T-helper 2 cell treated with Interferon-gamma antibody and Interleukin-4, amounts not matched to agents 5 μg/mL and 100 μg/mL, for 36 hours (primary cell): ENCODE results near the gene CNKSR2.

Source experiments
- DNase-seq: peaks from one replicate; pipeline ENCODE4 v3.0.0; 2021; ENCODE audit warnings: low spot score
- H3K27ac Mint-ChIP-seq: one replicate; pipeline ENCODE4 v1.8.0; 2021; ENCODE audit warnings: mild to moderate bottlenecking, mixed read lengths
- H3K27me3 Mint-ChIP-seq: one replicate; pipeline ENCODE4 v1.8.0; 2021; ENCODE audit warnings: low read depth, mixed read lengths
- H3K36me3 Mint-ChIP-seq: one replicate; pipeline ENCODE4 v1.8.0; 2021; ENCODE audit warnings: low read depth, mixed read lengths
- H3K4me1 Mint-ChIP-seq: one replicate; pipeline ENCODE4 v1.8.0; 2021; ENCODE audit warnings: low read depth, mixed read lengths
- H3K4me3 Mint-ChIP-seq: one replicate; pipeline ENCODE4 v1.8.0; 2022; ENCODE audit warnings: mild to moderate bottlenecking, moderate library complexity, mixed read lengths
- H3K9me3 Mint-ChIP-seq: one replicate; pipeline ENCODE4 v1.8.0; 2021; ENCODE audit warnings: mixed read lengths

The CNKSR2 gene

DNA sequence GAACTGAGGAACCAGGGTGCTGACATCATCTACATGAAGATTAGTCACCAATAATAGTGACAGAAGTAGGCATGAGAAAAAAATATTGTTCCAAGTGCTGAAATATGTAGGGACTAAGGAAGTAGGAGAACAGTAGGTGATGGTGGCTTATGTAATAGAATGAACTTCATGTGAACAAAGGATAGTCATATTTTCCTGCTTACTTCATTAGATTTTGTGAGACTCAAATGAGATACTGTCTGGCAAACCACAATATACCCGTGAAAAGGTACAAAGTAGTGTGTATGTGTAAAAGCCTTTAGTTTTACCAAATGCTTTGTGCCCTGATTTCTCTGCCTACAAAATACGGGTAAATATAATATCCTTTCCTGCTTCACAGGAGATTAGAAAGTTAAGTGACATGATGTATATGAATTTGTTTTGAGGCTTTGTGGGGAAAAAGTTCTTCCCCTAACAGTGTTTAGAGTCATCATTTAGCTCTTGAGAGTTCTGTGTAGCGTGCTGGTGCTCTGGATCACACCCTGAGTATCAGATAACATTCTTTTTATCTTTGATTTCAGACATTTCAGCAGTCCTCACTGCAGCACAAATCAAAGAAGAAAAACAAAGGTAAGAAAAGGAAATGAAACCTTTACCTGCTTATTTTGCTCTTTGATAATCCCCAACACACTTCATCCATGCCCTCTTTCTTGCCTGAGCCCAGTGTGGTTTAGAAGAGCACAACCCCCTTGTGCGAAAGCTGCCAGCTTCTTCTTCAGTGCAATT is 216.0 kb downstream of the CNKSR2 start:
- Mint-ChIP-seq H3K36me3 (peaks cover 11% of the 10 kb centered on the region), H3K9me3 (peaks cover 5% of the 10 kb centered on the region), H3K4me3 (no peak overlapping the region), H3K4me1 (peaks cover 9% of the 10 kb centered on the region), H3K27me3 (no peaks in the 10 kb centered on the region), H3K27ac (peak overlapping the region; percentile 32)
- DNase-seq: no peak

DNA sequence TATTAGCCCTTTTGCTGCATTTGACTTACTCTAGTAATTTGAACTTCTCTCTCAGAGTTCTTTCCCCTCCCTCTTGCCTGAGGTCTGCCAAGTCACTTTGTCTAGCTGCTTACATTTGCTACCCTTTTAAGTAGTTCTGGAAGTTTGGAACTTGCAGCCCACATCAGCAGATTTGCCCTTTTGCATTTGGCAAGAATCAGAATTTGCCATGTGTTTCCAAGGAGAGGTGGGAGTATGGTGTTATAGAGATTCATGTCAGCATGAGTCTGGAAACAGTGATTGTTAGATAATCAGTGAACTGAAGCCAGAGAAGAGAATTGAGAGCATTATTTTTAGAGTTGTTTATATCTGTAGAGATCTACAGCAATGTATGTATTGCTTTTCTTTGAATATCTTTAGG is 231.8 kb downstream of the CNKSR2 start:
- Mint-ChIP-seq H3K4me1 (no peaks in the 10 kb centered on the region), H3K27me3 (no peaks in the 10 kb centered on the region), H3K4me3 (no peak overlapping the region), H3K27ac (no peak overlapping the region), H3K36me3 (peaks cover 3% of the 10 kb centered on the region), H3K9me3 (no peaks in the 10 kb centered on the region)
- DNase-seq: no peak

DNA sequence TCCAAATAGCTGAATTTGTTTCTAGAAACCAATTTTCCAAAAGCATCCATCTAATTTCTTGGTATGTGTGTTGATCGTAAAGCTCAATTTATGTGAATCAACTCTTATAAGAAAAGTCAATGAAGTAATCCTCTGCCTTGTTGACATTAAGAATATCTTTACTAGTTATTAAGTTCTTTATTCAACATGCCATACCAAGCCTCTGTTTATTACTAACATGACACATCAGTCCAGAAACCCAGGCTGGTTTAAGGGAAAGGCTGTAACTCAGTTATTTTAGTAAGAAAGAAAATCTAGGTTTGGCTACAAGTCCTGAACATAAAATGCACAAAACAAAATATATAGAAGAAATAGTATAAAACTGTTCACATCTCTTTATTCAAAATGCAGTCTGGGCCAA is 235.9 kb downstream of the CNKSR2 start:
- no peaks in the 10 kb centered on the region for H3K9me3 Mint-ChIP-seq
- H3K4me3 Mint-ChIP-seq: no peak overlapping the region
- H3K4me1 Mint-ChIP-seq: no peaks in the 10 kb centered on the region
- H3K27ac Mint-ChIP-seq: no peak overlapping the region
- no peak for DNase-seq
- H3K27me3 Mint-ChIP-seq: no peaks in the 10 kb centered on the region
- H3K36me3 Mint-ChIP-seq: peaks cover 7% of the 10 kb centered on the region

DNA sequence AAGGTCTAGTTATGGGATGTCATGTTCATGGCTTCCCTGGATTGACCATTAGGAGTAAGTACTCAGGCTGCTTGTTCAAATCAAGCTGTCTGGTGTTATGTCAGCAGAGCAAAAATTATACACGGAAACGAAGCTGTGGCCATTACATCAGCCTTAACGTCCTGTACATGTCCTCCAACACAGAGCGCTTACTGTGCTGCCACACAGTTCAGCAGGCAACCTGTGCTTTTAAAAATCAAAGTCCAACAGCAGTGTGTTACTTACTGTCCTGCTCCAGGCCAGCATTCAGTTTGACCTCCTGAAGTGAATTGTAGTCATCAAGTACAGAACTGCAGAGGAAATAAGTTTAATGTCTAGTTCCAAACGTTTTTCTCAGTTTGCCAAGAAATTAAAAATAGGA is 237.9 kb downstream of the CNKSR2 start:
- Mint-ChIP-seq H3K9me3 (no peaks in the 10 kb centered on the region), H3K4me3 (no peak overlapping the region), H3K27me3 (no peaks in the 10 kb centered on the region), H3K4me1 (no peaks in the 10 kb centered on the region), H3K27ac (no peak overlapping the region), H3K36me3 (peaks cover 7% of the 10 kb centered on the region)
- no peak for DNase-seq

DNA sequence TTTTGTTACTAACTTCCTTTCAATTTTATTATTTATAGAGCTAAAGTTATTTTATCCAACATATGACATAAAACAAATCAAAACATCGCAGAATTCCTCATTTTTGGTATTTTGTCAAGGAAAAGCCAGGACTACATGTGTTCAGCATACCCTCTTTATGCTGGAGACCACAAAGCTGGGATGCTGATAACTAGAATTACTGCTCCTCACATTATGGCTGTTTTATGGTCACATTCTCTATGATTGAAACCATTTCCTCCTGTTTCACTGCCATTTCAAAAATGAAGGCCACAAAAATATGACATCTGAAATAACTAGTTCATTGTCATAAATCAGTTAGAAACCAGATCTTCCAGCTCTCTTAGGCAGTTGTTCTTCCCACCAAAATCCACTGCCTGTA is 242.2 kb downstream of the CNKSR2 start:
- peaks cover 1% of the 10 kb centered on the region for H3K36me3 Mint-ChIP-seq
- DNase-seq: no peak
- H3K4me3 Mint-ChIP-seq: no peak overlapping the region
- H3K4me1 Mint-ChIP-seq: no peaks in the 10 kb centered on the region
- H3K27ac Mint-ChIP-seq: no peak overlapping the region
- no peaks in the 10 kb centered on the region for H3K9me3 Mint-ChIP-seq
- H3K27me3 Mint-ChIP-seq: no peaks in the 10 kb centered on the region

DNA sequence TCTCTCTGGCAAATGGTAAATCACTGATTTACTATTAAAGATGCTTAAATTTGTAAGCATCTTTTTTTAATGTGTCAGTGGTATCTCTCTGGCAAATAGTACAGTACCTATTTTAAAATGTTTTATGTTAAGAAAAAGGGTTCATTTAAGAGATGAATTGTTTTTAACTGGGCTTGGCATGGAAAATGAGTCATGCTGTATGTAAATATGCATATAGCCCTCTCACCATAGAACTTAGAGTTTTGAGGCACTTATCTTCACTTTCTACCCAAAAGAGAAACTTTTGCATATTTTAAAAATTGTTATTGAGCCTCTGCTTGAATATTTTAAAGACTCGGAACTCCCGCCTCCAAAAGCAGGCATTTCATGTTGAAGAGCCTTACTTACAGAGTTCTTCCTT is 246.0 kb downstream of the CNKSR2 start:
- no peak for DNase-seq
- Mint-ChIP-seq H3K9me3 (no peaks in the 10 kb centered on the region), H3K4me3 (no peak overlapping the region), H3K27ac (no peak overlapping the region), H3K36me3 (no peaks in the 10 kb centered on the region), H3K27me3 (no peaks in the 10 kb centered on the region), H3K4me1 (no peaks in the 10 kb centered on the region)

DNA sequence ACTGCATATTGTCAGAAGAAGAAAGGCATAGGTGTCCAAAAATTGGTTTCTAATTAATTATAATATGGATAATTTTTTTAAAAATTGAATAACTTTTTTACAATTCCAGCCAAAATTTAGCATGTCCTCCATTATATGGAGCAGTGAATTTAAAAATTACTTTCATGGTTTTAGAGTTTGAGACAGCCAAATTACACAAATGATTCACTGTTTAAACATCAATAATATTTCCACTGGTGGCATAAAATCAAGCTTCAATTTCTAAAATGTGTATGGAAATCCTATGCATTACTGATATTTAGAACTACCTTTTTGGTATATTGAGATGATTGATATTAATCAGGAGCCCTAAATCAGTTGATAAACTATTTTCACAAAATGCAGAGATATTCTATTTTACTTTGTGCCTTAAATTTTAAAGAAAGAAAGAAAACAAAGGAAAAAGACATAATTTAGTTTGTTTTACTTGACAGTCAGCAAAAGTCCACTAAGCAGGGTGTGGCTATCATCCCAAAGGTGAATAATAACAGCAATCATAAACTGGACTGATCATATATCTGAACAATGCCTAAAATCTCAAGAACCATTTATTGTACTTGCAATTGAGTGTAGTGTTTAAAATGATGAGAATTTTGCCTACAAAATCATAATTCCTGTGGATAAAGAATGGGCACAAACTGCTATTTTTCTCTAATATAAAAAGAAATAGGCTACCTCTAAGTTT is 249.7 kb downstream of the CNKSR2 start:
- no peak overlapping the region for H3K4me3 Mint-ChIP-seq
- H3K9me3 Mint-ChIP-seq: no peaks in the 10 kb centered on the region
- peaks cover 8% of the 10 kb centered on the region for H3K36me3 Mint-ChIP-seq
- no peak overlapping the region for H3K27ac Mint-ChIP-seq
- H3K27me3 Mint-ChIP-seq: no peaks in the 10 kb centered on the region
- no peaks in the 10 kb centered on the region for H3K4me1 Mint-ChIP-seq
- no peak for DNase-seq

DNA sequence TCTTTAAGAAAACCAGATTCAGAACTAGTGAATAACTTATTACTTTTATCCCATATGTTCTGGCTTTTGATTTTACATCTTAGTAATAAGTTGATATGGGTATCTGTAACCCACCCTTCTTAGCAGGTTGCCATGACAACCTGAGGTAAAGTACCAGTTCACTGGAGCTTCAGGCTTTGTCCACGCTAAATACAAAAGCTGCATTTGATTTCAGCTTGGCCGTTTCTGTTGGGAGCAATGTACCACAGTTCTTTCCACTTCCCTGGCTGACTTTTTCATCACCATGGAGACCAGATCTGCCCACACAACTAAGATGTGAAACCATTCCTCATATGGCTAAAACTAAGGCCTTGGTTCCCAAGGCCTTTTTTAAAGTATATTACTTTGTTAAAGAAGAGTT is 257.8 kb downstream of the CNKSR2 start:
- H3K4me3 Mint-ChIP-seq: no peak overlapping the region
- H3K27me3 Mint-ChIP-seq: no peaks in the 10 kb centered on the region
- no peak for DNase-seq
- H3K36me3 Mint-ChIP-seq: peaks cover 3% of the 10 kb centered on the region
- H3K27ac Mint-ChIP-seq: no peak overlapping the region
- H3K9me3 Mint-ChIP-seq: no peaks in the 10 kb centered on the region
- H3K4me1 Mint-ChIP-seq: no peaks in the 10 kb centered on the region

DNA sequence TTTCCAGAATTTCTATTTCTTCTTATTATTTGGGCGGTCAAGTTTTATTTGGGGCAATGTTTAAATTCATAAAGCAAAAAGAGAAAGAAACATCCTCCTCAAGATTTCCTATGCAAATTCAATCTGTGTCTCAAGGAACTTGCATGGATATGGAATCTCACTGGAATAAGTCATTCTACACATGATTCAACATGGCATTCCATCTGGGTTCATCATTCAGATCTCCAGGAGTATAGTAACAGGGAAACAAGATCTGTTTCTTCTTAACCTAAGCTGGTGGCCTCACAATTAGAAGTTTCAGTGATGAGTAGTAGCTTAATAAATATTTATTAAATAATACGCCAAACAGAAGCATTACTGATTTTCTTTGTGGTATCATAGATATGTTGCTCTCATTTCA is 264.1 kb downstream of the CNKSR2 start:
- Mint-ChIP-seq H3K27ac (no peak overlapping the region), H3K9me3 (no peaks in the 10 kb centered on the region), H3K27me3 (no peaks in the 10 kb centered on the region), H3K36me3 (no peaks in the 10 kb centered on the region), H3K4me1 (no peaks in the 10 kb centered on the region), H3K4me3 (no peak overlapping the region)
- no peak for DNase-seq

DNA sequence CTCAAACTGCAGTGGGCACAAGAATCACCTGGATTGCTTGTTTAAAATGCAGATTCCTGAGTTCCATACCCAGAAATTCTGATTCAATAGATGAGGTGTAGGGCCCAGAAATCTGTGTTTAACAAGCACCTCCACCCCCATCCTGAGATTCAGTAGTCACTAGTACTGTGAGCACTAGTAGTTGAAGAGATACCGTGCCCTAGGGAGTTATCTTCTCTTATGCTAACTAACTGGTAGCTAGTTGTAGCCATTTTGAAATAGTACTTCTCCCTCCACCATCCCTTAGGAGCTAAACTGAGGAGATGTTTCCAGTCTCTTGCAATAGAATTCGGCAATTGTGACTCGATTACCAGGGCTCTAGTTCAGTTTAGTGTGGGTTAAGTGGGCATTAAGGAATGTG is 265.6 kb downstream of the CNKSR2 start:
- no peaks in the 10 kb centered on the region for H3K27me3 Mint-ChIP-seq

DNA sequence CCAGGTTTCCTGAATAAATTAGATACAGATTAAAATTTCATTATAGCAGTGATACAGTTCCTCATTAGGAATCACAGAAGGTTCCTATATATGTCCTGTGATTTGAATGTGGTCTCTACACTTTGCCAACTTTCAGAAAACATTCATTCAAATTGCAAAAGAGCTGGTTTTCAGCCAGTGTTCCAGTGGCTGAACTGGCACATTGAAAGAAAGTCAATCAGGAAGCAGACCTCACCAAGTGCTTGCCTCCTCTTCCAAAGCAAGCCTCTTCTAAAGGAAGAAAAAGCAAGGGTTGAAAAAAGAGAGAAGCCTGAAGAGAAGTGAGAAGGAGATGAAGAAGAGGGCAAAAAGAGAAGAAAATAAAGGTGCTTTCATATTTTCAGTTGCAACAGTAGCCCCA is 271.2 kb downstream of the CNKSR2 start:
- Mint-ChIP-seq H3K36me3 (peaks cover 2% of the 10 kb centered on the region), H3K9me3 (no peaks in the 10 kb centered on the region), H3K27me3 (no peaks in the 10 kb centered on the region), H3K27ac (no peak overlapping the region), H3K4me1 (no peaks in the 10 kb centered on the region), H3K4me3 (no peak overlapping the region)
- DNase-seq: no peak

More for the DNA sequence above, 265.6 kb downstream of the CNKSR2 start:
- no peaks in the 10 kb centered on the region for H3K9me3 Mint-ChIP-seq
- no peak overlapping the region for H3K4me3 Mint-ChIP-seq
- H3K36me3 Mint-ChIP-seq: no peaks in the 10 kb centered on the region
- no peak overlapping the region for H3K27ac Mint-ChIP-seq
- DNase-seq: no peak
- no peaks in the 10 kb centered on the region for H3K4me1 Mint-ChIP-seq

DNA sequence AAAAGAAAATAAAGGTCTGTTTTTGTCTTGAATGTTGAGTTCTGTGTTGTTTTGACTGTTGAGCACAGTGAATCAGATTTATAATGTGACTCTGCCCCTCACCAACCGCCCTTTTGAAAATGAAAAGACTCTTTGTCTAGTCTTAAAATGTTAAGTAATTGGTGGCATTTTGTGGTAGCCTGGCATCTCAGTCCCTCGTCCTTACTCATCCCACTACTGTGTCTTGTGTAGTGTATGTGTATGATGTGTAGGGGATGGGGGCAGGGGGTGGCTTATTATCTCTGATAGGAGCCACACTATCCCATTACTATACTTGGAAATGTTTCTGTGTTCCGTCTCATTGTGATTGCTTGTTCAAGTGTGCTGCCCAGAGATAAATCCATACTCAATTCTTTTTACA is 271.7 kb downstream of the CNKSR2 start:
- DNase-seq: no peak
- no peaks in the 10 kb centered on the region for H3K9me3 Mint-ChIP-seq
- H3K4me3 Mint-ChIP-seq: no peak overlapping the region
- H3K27me3 Mint-ChIP-seq: no peaks in the 10 kb centered on the region
- H3K4me1 Mint-ChIP-seq: no peaks in the 10 kb centered on the region
- peaks cover 2% of the 10 kb centered on the region for H3K36me3 Mint-ChIP-seq
- no peak overlapping the region for H3K27ac Mint-ChIP-seq

DNA sequence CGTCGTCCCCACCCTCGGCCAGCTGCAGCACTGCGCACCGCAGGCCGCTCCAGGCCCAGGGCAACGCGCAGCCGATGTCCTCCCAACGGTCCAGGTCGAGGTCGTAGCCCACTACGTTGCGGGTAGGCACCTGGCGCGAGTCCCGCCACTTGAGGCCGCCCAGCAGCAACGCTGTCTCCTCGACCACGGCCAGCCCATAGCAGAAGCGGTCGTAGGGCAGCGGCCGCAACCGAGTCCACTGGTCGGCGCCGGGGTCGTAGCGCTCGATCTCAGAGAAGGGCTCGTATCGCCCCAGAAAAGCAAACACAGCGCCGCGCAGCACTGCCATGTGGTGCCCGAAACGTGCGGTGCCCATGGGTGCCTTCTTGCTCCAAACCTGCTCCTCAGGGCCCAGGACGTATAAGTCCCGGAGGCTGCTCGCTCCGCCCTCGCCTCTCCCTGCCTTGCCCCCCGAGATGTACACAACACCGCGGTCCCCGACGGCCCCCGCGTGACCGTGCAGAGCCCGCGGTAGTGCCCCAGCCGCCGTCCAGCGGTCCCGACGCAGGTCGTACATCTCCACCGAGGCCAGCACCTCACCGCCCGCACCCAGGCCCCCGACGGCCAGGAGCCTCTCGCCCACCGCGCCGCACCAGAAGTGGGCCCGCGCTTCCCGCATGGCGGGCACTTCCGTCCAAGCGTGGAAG is 281.8 kb downstream of the CNKSR2 start:
- H3K4me3 Mint-ChIP-seq: no peak overlapping the region
- DNase-seq: no peak
- no peaks in the 10 kb centered on the region for H3K36me3 Mint-ChIP-seq
- H3K9me3 Mint-ChIP-seq: no peaks in the 10 kb centered on the region
- H3K27ac Mint-ChIP-seq: no peak overlapping the region
- peaks cover 8% of the 10 kb centered on the region for H3K27me3 Mint-ChIP-seq
- H3K4me1 Mint-ChIP-seq: no peaks in the 10 kb centered on the region

DNA sequence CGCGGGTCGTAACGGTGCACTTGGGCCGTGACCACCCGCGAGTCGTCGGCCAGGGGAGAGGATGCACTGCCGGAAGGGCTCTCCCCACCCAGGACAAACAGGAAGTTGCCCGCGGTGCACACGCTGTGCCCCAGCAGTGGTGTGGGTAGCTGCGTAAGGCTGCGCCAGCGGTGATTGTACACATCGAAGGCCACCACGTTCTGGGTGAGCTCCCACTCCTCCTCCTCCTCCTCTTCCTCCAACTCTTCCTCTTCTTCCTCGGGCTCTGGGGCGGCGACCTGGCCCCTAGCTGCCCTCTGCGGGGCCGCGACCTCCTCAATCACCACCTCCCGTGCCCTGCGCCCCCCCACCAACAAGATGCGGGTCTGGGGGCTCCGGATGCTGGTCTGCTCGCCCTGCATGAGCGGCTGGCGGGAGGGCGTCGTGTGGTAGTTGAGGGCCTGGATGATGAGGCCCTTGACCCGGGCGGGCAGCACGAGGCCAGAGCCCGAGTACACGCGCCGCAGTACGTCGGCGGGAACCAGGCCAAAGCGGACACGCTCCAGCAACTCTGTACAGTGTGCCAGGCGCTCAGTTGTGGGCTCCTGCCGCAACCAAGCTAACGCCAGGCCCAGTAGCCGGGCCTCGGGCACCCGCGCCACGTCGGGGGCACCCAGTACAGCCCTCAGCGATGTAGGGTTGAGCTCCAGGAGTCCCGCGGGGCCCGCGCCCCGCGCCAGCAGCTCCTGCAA is 282.5 kb downstream of the CNKSR2 start:
- DNase-seq: no peak
- H3K27ac Mint-ChIP-seq: no peak overlapping the region
- H3K4me1 Mint-ChIP-seq: no peaks in the 10 kb centered on the region
- no peak overlapping the region for H3K4me3 Mint-ChIP-seq
- peaks cover 8% of the 10 kb centered on the region for H3K27me3 Mint-ChIP-seq
- no peaks in the 10 kb centered on the region for H3K9me3 Mint-ChIP-seq
- H3K36me3 Mint-ChIP-seq: no peaks in the 10 kb centered on the region
